ENCODE measurements around the gene PAX3. TPM values are rescaled to one million over a fixed set of nuclear protein-coding genes. Genes with fewer than 3 reads are reported as not detected.

PAX3 gene
- total RNA-seq, 3 donors from 2014 or later: 0.29 to 2.9 (median 2.3) TPM

- Histone ChIP-seq H3K36me3 (no peaks in the 10 kb centered on the region), H3K27me3 (peaks cover 0 to 99% of the 10 kb centered on the region in 2 donors), H3K9me3 (no peaks in the 10 kb centered on the region), H3K4me3 (no peak overlapping the region), H3K4me1 (no peaks in the 10 kb centered on the region), H3K27ac (peak overlapping the region in 1 of 2 donors; percentile 12)
- no peak for DNase-seq (ENCODE audit: low spot score in 2 of 2)
- intact Hi-C loops (cut with DNase I; ENCODE audit: low total_unique reads): no loop called here
- TF ChIP-seq, protein P1, sequence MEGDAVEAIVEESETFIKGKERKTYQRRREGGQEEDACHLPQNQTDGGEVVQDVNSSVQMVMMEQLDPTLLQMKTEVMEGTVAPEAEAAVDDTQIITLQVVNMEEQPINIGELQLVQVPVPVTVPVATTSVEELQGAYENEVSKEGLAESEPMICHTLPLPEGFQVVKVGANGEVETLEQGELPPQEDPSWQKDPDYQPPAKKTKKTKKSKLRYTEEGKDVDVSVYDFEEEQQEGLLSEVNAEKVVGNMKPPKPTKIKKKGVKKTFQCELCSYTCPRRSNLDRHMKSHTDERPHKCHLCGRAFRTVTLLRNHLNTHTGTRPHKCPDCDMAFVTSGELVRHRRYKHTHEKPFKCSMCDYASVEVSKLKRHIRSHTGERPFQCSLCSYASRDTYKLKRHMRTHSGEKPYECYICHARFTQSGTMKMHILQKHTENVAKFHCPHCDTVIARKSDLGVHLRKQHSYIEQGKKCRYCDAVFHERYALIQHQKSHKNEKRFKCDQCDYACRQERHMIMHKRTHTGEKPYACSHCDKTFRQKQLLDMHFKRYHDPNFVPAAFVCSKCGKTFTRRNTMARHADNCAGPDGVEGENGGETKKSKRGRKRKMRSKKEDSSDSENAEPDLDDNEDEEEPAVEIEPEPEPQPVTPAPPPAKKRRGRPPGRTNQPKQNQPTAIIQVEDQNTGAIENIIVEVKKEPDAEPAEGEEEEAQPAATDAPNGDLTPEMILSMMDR (IDR thresholded peaks at IDR 0.05): no peak
- TF ChIP-seq POLR2AphosphoS5 (IDR thresholded peaks at IDR 0.05) (no peak), POLR2A (IDR thresholded peaks at IDR 0.05) (no peak)
These were observed 7.3 kb downstream of the PAX3 start for GRCh38 chr2:222291485-222291841.

GRCh38 chr2:222290736-222291484, 7.9 kb downstream of the PAX3 start:
- no peak for TF ChIP-seq POLR2AphosphoS5 (IDR thresholded peaks at IDR 0.05)
- no peak for TF ChIP-seq POLR2A (IDR thresholded peaks at IDR 0.05)
- TF ChIP-seq, protein P1 (IDR thresholded peaks at IDR 0.05): no peak
- no peaks in the 10 kb centered on the region for H3K4me1 ChIP-seq
- H3K27ac ChIP-seq: peak overlapping the region in 1 of 2 donors; percentile 35
- no peaks in the 10 kb centered on the region for H3K9me3 ChIP-seq
- peaks cover 0 to 99% of the 10 kb centered on the region in 2 donors for H3K27me3 ChIP-seq
- intact Hi-C loops (cut with DNase I; ENCODE audit: low total_unique reads): no loop called here
- H3K4me3 ChIP-seq: peak overlapping the region in 2 of 3 donors; percentile 9 to 46
- H3K36me3 ChIP-seq: no peaks in the 10 kb centered on the region
- no peak for DNase-seq (ENCODE audit: low spot score in 2 of 2)

- H3K4me3 ChIP-seq: no peak overlapping the region
- no peaks in the 10 kb centered on the region for H3K9me3 ChIP-seq
- intact Hi-C loops (cut with DNase I; ENCODE audit: low total_unique reads): no loop called here
- TF ChIP-seq POLR2AphosphoS5 (IDR thresholded peaks at IDR 0.05) (no peak), POLR2A (IDR thresholded peaks at IDR 0.05) (no peak)
- TF ChIP-seq, protein P1 (IDR thresholded peaks at IDR 0.05): no peak
- DNase-seq (ENCODE audit: low spot score in 2 of 2): no peak
- H3K4me1 ChIP-seq: no peaks in the 10 kb centered on the region
- no peaks in the 10 kb centered on the region for H3K36me3 ChIP-seq
- H3K27me3 ChIP-seq: peaks cover 0 to 97% of the 10 kb centered on the region in 2 donors
- no peak overlapping the region for H3K27ac ChIP-seq
These were observed 8.4 kb downstream of the PAX3 start for GRCh38 chr2:222290401-222290735.

- DNase-seq (ENCODE audit: low spot score in 2 of 2): no peak
- Histone ChIP-seq H3K4me1 (no peaks in the 10 kb centered on the region), H3K9me3 (no peaks in the 10 kb centered on the region), H3K36me3 (no peaks in the 10 kb centered on the region), H3K27ac (no peak overlapping the region), H3K27me3 (peaks cover 0 to 97% of the 10 kb centered on the region in 2 donors), H3K4me3 (no peak overlapping the region)
- intact Hi-C loops (cut with DNase I; ENCODE audit: low total_unique reads): no loop called here
- TF ChIP-seq POLR2AphosphoS5 (IDR thresholded peaks at IDR 0.05): no peak
These were observed 9.3 kb downstream of the PAX3 start for GRCh38 chr2:222289278-222290160.

DNA sequence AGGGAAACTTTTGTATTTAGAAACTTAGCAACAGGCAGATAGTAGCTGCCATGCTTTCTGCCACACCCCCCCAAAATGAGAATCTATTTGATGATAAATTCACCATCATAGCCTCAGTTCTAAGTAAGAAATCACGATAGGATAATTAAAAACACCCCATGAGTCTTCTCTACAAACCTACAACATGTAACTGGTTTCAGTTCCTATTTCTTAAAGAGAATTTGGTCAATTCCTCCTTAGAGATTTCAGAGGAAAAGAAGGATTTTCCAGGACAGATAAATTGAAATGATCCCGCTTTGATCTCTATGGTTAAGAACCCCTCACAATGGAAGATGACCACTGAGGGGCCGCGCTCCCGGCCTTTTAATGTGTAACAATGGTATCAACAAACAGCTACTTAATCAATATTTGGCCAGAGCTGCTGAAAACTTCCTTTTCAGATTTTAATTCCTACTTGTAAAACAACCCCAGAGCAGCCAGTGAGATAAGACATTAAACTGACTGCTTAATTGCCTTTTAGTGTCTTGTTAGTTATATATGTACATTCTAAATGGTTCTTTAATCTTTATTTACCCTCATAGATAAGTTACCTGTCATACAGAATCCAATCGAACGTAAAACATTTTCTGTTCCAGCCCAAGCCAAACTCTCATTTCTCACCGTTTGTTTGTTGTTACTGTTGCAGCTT, 10.1 kb downstream of the PAX3 start:
- H3K4me1 ChIP-seq: no peaks in the 10 kb centered on the region
- DNase-seq (ENCODE audit: low spot score in 2 of 2): no peak
- TF ChIP-seq POLR2A (IDR thresholded peaks at IDR 0.05): no peak
- TF ChIP-seq POLR2AphosphoS5 (IDR thresholded peaks at IDR 0.05): no peak
- TF ChIP-seq, protein P1 (IDR thresholded peaks at IDR 0.05): no peak
- no peak overlapping the region for H3K4me3 ChIP-seq
- intact Hi-C loops (cut with DNase I; ENCODE audit: low total_unique reads): no loop called here
- H3K36me3 ChIP-seq: no peaks in the 10 kb centered on the region
- H3K27me3 ChIP-seq: peaks cover 0 to 95% of the 10 kb centered on the region in 2 donors
- no peaks in the 10 kb centered on the region for H3K9me3 ChIP-seq
- no peak overlapping the region for H3K27ac ChIP-seq

Data from breast epithelium (tissue), 4 donors.